Measurements from ENCODE around the gene SMARCA1. TPM values are rescaled to one million over a fixed set of nuclear protein-coding genes. Genes with fewer than 3 reads are reported as not detected.
A peak's percentile ranks its signal among the peaks of the same experiment; 100 is the strongest.

SMARCA1 gene
- total and polyA plus RNA-seq, 2 of the 13 experiments (the other 11 are each of a cell fraction or from before 2014, with no cell fraction given): 97.7 to 145 TPM

DNA sequence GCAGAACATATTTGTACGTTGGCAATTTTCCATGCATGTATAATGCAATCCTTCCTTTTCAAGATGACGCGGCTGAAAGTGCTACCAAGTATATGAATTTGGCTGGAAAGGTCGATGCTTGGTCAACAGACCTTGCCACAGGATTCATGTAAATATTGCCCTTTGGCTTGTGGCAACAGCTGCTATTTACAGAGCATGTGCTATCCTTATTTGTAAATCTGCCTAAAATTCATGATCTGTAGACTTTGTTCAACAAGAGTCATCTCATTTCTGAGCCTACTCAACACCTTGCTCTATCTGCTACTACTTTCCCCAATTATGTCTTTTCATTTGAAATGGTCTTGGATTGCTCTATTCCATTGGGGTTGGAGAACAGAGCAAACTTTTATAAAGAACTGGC, 1.9 kb upstream of the SMARCA1 start (continued):
- TF ChIP-seq ZNF543 (CRISPR knock-in tag; IDR thresholded peaks at IDR 0.05) (no peak), ZNF333 (CRISPR knock-in tag; IDR thresholded peaks at IDR 0.05; ENCODE audit: borderline replicate concordance) (no peak), GZF1 (CRISPR knock-in tag; IDR thresholded peaks at IDR 0.05) (no peak), HES4 (CRISPR knock-in tag; IDR thresholded peaks at IDR 0.05; ENCODE audit: borderline replicate concordance) (no peak), PLRG1 (conservative IDR thresholded peaks at IDR 0.05) (no peak), ZKSCAN5 (CRISPR knock-in tag; IDR thresholded peaks at IDR 0.05) (no peak), ZBTB42 (CRISPR knock-in tag; IDR thresholded peaks at IDR 0.05) (no peak), MZF1 (CRISPR knock-in tag; IDR thresholded peaks at IDR 0.05; ENCODE audit: borderline replicate concordance) (no peak), CENPX (CRISPR knock-in tag; IDR thresholded peaks at IDR 0.05) (no peak), PAF1 (CRISPR knock-in tag; IDR thresholded peaks at IDR 0.05) (no peak), MED1 (CRISPR knock-in tag; IDR thresholded peaks at IDR 0.05) (peak; percentile 90), ZEB1 (IDR thresholded peaks at IDR 0.05; ENCODE audit: insufficient replicate concordance, low read depth) (no peak)
- TF ChIP-seq, protein P1, sequence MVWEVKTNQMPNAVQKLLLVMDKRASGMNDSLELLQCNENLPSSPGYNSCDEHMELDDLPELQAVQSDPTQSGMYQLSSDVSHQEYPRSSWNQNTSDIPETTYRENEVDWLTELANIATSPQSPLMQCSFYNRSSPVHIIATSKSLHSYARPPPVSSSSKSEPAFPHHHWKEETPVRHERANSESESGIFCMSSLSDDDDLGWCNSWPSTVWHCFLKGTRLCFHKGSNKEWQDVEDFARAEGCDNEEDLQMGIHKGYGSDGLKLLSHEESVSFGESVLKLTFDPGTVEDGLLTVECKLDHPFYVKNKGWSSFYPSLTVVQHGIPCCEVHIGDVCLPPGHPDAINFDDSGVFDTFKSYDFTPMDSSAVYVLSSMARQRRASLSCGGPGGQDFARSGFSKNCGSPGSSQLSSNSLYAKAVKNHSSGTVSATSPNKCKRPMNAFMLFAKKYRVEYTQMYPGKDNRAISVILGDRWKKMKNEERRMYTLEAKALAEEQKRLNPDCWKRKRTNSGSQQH (CRISPR knock-in tag; IDR thresholded peaks at IDR 0.05; ENCODE audit: low read depth): 0 out of 2 replicates have a peak, but pooled peaks have one; percentile 65
- TF ChIP-seq, protein P2, sequence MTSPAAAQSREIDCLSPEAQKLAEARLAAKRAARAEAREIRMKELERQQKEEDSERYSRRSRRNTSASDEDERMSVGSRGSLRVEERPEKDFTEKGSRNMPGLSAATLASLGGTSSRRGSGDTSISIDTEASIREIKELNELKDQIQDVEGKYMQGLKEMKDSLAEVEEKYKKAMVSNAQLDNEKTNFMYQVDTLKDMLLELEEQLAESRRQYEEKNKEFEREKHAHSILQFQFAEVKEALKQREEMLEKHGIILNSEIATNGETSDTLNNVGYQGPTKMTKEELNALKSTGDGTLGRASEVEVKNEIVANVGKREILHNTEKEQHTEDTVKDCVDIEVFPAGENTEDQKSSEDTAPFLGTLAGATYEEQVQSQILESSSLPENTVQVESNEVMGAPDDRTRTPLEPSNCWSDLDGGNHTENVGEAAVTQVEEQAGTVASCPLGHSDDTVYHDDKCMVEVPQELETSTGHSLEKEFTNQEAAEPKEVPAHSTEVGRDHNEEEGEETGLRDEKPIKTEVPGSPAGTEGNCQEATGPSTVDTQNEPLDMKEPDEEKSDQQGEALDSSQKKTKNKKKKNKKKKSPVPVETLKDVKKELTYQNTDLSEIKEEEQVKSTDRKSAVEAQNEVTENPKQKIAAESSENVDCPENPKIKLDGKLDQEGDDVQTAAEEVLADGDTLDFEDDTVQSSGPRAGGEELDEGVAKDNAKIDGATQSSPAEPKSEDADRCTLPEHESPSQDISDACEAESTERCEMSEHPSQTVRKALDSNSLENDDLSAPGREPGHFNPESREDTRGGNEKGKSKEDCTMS (CRISPR knock-in tag; conservative IDR thresholded peaks at IDR 0.05): no peak
- TF ChIP-seq, protein P3, sequence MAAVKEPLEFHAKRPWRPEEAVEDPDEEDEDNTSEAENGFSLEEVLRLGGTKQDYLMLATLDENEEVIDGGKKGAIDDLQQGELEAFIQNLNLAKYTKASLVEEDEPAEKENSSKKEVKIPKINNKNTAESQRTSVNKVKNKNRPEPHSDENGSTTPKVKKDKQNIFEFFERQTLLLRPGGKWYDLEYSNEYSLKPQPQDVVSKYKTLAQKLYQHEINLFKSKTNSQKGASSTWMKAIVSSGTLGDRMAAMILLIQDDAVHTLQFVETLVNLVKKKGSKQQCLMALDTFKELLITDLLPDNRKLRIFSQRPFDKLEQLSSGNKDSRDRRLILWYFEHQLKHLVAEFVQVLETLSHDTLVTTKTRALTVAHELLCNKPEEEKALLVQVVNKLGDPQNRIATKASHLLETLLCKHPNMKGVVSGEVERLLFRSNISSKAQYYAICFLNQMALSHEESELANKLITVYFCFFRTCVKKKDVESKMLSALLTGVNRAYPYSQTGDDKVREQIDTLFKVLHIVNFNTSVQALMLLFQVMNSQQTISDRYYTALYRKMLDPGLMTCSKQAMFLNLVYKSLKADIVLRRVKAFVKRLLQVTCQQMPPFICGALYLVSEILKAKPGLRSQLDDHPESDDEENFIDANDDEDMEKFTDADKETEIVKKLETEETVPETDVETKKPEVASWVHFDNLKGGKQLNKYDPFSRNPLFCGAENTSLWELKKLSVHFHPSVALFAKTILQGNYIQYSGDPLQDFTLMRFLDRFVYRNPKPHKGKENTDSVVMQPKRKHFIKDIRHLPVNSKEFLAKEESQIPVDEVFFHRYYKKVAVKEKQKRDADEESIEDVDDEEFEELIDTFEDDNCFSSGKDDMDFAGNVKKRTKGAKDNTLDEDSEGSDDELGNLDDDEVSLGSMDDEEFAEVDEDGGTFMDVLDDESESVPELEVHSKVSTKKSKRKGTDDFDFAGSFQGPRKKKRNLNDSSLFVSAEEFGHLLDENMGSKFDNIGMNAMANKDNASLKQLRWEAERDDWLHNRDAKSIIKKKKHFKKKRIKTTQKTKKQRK (IDR thresholded peaks at IDR 0.05; ENCODE audit: low read length): no peak
- TF ChIP-seq, protein P4, sequence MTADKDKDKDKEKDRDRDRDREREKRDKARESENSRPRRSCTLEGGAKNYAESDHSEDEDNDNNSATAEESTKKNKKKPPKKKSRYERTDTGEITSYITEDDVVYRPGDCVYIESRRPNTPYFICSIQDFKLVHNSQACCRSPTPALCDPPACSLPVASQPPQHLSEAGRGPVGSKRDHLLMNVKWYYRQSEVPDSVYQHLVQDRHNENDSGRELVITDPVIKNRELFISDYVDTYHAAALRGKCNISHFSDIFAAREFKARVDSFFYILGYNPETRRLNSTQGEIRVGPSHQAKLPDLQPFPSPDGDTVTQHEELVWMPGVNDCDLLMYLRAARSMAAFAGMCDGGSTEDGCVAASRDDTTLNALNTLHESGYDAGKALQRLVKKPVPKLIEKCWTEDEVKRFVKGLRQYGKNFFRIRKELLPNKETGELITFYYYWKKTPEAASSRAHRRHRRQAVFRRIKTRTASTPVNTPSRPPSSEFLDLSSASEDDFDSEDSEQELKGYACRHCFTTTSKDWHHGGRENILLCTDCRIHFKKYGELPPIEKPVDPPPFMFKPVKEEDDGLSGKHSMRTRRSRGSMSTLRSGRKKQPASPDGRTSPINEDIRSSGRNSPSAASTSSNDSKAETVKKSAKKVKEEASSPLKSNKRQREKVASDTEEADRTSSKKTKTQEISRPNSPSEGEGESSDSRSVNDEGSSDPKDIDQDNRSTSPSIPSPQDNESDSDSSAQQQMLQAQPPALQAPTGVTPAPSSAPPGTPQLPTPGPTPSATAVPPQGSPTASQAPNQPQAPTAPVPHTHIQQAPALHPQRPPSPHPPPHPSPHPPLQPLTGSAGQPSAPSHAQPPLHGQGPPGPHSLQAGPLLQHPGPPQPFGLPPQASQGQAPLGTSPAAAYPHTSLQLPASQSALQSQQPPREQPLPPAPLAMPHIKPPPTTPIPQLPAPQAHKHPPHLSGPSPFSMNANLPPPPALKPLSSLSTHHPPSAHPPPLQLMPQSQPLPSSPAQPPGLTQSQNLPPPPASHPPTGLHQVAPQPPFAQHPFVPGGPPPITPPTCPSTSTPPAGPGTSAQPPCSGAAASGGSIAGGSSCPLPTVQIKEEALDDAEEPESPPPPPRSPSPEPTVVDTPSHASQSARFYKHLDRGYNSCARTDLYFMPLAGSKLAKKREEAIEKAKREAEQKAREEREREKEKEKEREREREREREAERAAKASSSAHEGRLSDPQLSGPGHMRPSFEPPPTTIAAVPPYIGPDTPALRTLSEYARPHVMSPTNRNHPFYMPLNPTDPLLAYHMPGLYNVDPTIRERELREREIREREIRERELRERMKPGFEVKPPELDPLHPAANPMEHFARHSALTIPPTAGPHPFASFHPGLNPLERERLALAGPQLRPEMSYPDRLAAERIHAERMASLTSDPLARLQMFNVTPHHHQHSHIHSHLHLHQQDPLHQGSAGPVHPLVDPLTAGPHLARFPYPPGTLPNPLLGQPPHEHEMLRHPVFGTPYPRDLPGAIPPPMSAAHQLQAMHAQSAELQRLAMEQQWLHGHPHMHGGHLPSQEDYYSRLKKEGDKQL (CRISPR knock-in tag; IDR thresholded peaks at IDR 0.05; ENCODE audit: low read depth): peak; percentile 94
- TF ChIP-seq, protein P5, sequence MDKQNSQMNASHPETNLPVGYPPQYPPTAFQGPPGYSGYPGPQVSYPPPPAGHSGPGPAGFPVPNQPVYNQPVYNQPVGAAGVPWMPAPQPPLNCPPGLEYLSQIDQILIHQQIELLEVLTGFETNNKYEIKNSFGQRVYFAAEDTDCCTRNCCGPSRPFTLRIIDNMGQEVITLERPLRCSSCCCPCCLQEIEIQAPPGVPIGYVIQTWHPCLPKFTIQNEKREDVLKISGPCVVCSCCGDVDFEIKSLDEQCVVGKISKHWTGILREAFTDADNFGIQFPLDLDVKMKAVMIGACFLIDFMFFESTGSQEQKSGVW (CRISPR knock-in tag; IDR thresholded peaks at IDR 0.05; ENCODE audit: borderline replicate concordance): no peak
